Measurements from ENCODE around the gene GPS1. TPM values are rescaled to one million over a fixed set of nuclear protein-coding genes. Genes with fewer than 3 reads are reported as not detected.

The GPS1 gene
- total and polyA plus RNA-seq, 2 experiments from 2014 or later: 136 to 242 TPM

- no peak for TF ChIP-seq EZH2phosphoT487 (IDR thresholded peaks at IDR 0.05; ENCODE audit: unreplicated experiment)
- TF ChIP-seq, protein P1, sequence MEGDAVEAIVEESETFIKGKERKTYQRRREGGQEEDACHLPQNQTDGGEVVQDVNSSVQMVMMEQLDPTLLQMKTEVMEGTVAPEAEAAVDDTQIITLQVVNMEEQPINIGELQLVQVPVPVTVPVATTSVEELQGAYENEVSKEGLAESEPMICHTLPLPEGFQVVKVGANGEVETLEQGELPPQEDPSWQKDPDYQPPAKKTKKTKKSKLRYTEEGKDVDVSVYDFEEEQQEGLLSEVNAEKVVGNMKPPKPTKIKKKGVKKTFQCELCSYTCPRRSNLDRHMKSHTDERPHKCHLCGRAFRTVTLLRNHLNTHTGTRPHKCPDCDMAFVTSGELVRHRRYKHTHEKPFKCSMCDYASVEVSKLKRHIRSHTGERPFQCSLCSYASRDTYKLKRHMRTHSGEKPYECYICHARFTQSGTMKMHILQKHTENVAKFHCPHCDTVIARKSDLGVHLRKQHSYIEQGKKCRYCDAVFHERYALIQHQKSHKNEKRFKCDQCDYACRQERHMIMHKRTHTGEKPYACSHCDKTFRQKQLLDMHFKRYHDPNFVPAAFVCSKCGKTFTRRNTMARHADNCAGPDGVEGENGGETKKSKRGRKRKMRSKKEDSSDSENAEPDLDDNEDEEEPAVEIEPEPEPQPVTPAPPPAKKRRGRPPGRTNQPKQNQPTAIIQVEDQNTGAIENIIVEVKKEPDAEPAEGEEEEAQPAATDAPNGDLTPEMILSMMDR (conservative IDR thresholded peaks at IDR 0.05; ENCODE audit: low read depth in 2 of 2): no peak
- no peak for TF ChIP-seq ZNF114 (CRISPR knock-in tag; IDR thresholded peaks at IDR 0.05)
Observed at GRCh38 chr17:82060001-82060380, 8.3 kb downstream of the GPS1 start (continued).

GRCh38 chr17:82060614-82061013, 8.9 kb downstream of the GPS1 start:
- no peak for DNase-seq (ENCODE audit: low spot score)
- Histone ChIP-seq H3K4me2 (no peak overlapping the region), H4K20me1 (replicated peaks; ENCODE audit: insufficient read depth) (no peaks in the 10 kb centered on the region), H3K27me3 (ENCODE audit: insufficient read depth) (no peaks in the 10 kb centered on the region), H3F3A (replicated peaks; ENCODE audit: low read depth) (peaks cover 3% of the 10 kb centered on the region; the same call in 1 of the 2 replicates), H3K9me2 (ENCODE audit: insufficient read depth) (no peaks in the 10 kb centered on the region), H3K4me1 (ENCODE audit: insufficient read depth) (no peaks in the 10 kb centered on the region), H3K4me3 (no peak overlapping the region), H3K36me3 (ENCODE audit: insufficient read depth) (peaks cover 4% of the 10 kb centered on the region; the same call in 1 of the 2 replicates), H2AFZ (no peak overlapping the region), H3K27ac (ENCODE audit: low read depth) (no peak overlapping the region), H3K79me2 (replicated peaks; ENCODE audit: insufficient read depth) (no peaks in the 10 kb centered on the region)
- ATAC-seq: no peak
- no peaks in the 10 kb centered on the region for H3K9me3 Mint-ChIP-seq
- H3K27me3 Mint-ChIP-seq (ENCODE audit: insufficient read depth, low read depth, poor library complexity): peaks cover 8% of the 10 kb centered on the region
- no peak overlapping the region for H3K27ac Mint-ChIP-seq
- H3K4me3 Mint-ChIP-seq: no peak overlapping the region
- no peaks in the 10 kb centered on the region for H3K4me1 Mint-ChIP-seq
- peaks cover 16% of the 10 kb centered on the region for H3K36me3 Mint-ChIP-seq (ENCODE audit: low read depth)
- TF ChIP-seq, protein P2, sequence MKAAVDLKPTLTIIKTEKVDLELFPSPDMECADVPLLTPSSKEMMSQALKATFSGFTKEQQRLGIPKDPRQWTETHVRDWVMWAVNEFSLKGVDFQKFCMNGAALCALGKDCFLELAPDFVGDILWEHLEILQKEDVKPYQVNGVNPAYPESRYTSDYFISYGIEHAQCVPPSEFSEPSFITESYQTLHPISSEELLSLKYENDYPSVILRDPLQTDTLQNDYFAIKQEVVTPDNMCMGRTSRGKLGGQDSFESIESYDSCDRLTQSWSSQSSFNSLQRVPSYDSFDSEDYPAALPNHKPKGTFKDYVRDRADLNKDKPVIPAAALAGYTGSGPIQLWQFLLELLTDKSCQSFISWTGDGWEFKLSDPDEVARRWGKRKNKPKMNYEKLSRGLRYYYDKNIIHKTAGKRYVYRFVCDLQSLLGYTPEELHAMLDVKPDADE (IDR thresholded peaks at IDR 0.05): no peak
- TF ChIP-seq NANOG (IDR thresholded peaks at IDR 0.05; ENCODE audit: borderline replicate concordance) (no peak), ZNF331 (CRISPR knock-in tag; IDR thresholded peaks at IDR 0.05; ENCODE audit: low read depth) (no peak), EZH2phosphoT487 (IDR thresholded peaks at IDR 0.05; ENCODE audit: unreplicated experiment) (no peak), STAT1 (IDR thresholded peaks at IDR 0.05; ENCODE audit: unreplicated experiment) (no peak), ZNF114 (CRISPR knock-in tag; IDR thresholded peaks at IDR 0.05) (no peak), CREB1 (CRISPR knock-in tag; IDR thresholded peaks at IDR 0.05; ENCODE audit: low read depth) (no peak), POLR2AphosphoS5 (IDR thresholded peaks at IDR 0.05; ENCODE audit: low read depth) (no peak), JUNB (IDR thresholded peaks at IDR 0.05; ENCODE audit: unreplicated experiment) (no peak)
- TF ChIP-seq, protein P1 (conservative IDR thresholded peaks at IDR 0.05; ENCODE audit: low read depth in 2 of 2): no peak
- TF ChIP-seq, protein P3, sequence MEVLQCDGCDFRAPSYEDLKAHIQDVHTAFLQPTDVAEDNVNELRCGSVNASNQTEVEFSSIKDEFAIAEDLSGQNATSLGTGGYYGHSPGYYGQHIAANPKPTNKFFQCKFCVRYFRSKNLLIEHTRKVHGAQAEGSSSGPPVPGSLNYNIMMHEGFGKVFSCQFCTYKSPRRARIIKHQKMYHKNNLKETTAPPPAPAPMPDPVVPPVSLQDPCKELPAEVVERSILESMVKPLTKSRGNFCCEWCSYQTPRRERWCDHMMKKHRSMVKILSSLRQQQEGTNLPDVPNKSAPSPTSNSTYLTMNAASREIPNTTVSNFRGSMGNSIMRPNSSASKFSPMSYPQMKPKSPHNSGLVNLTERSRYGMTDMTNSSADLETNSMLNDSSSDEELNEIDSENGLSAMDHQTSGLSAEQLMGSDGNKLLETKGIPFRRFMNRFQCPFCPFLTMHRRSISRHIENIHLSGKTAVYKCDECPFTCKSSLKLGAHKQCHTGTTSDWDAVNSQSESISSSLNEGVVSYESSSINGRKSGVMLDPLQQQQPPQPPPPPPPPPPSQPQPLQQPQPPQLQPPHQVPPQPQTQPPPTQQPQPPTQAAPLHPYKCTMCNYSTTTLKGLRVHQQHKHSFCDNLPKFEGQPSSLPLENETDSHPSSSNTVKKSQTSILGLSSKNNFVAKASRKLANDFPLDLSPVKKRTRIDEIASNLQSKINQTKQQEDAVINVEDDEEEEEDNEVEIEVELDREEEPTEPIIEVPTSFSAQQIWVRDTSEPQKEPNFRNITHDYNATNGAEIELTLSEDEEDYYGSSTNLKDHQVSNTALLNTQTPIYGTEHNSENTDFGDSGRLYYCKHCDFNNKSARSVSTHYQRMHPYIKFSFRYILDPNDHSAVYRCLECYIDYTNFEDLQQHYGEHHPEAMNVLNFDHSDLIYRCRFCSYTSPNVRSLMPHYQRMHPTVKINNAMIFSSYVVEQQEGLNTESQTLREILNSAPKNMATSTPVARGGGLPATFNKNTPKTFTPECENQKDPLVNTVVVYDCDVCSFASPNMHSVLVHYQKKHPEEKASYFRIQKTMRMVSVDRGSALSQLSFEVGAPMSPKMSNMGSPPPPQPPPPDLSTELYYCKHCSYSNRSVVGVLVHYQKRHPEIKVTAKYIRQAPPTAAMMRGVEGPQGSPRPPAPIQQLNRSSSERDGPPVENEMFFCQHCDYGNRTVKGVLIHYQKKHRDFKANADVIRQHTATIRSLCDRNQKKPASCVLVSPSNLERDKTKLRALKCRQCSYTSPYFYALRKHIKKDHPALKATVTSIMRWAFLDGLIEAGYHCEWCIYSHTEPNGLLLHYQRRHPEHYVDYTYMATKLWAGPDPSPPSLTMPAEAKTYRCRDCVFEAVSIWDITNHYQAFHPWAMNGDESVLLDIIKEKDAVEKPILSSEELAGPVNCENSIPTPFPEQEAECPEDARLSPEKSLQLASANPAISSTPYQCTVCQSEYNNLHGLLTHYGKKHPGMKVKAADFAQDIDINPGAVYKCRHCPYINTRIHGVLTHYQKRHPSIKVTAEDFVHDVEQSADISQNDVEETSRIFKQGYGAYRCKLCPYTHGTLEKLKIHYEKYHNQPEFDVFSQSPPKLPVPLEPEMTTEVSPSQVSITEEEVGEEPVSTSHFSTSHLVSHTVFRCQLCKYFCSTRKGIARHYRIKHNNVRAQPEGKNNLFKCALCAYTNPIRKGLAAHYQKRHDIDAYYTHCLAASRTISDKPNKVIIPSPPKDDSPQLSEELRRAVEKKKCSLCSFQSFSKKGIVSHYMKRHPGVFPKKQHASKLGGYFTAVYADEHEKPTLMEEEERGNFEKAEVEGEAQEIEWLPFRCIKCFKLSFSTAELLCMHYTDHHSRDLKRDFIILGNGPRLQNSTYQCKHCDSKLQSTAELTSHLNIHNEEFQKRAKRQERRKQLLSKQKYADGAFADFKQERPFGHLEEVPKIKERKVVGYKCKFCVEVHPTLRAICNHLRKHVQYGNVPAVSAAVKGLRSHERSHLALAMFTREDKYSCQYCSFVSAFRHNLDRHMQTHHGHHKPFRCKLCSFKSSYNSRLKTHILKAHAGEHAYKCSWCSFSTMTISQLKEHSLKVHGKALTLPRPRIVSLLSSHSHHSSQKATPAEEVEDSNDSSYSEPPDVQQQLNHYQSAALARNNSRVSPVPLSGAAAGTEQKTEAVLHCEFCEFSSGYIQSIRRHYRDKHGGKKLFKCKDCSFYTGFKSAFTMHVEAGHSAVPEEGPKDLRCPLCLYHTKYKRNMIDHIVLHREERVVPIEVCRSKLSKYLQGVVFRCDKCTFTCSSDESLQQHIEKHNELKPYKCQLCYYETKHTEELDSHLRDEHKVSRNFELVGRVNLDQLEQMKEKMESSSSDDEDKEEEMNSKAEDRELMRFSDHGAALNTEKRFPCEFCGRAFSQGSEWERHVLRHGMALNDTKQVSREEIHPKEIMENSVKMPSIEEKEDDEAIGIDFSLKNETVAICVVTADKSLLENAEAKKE (CRISPR knock-in tag; IDR thresholded peaks at IDR 0.05): no peak
